HG02763 (cell line): ENCODE measurements around the gene R3HDM2.

Experiments
- ATAC-seq: cut with Tn5 transposase; IDR thresholded peaks from one replicate; pipeline ENCODE4 v1.9.1; 2021; ENCODE audit warnings: mild to moderate bottlenecking, moderate library complexity; ENCODE audit not compliant: unreplicated experiment

The R3HDM2 gene

GRCh38 chr12:57430931-57431566 lies at the start of gene R3HDM2:
R3HDM2 (minus strand) TSS chr12:57431043; CDS start chr12:57310428, 120,615 bp downstream.
- ATAC-seq: peak; percentile 93

- no peak for ATAC-seq
Observed at GRCh38 chr12:57479376-57480115, 48.7 kb upstream of the R3HDM2 start, which contains the start of gene ARHGAP9. ARHGAP9 (minus strand) TSS chr12:57479866; CDS start chr12:57479406, 460 bp downstream.

- no peak for ATAC-seq
Observed at GRCh38 chr12:57479043-57479375, 48.2 kb upstream of the R3HDM2 start.

- ATAC-seq: peak; percentile 37
Observed at GRCh38 chr12:57477710-57478681, 47.2 kb upstream of the R3HDM2 start.

- ATAC-seq: no peak
Observed at GRCh38 chr12:57476993-57477709, 46.3 kb upstream of the R3HDM2 start.

GRCh38 chr12:57476162-57476992 lies 45.5 kb upstream of the R3HDM2 start:
- ATAC-seq: peak; percentile 30

- no peak for ATAC-seq
Observed at GRCh38 chr12:57475271-57476161, 44.7 kb upstream of the R3HDM2 start.

- ATAC-seq: no peak
Observed at GRCh38 chr12:57474862-57475261, 44.0 kb upstream of the R3HDM2 start.

- no peak for ATAC-seq
Observed at GRCh38 chr12:57474430-57474829, 43.6 kb upstream of the R3HDM2 start.

- no peak for ATAC-seq
Observed at GRCh38 chr12:57473886-57474285, 43.0 kb upstream of the R3HDM2 start.

GRCh38 chr12:57473392-57473791 lies 42.5 kb upstream of the R3HDM2 start:
- ATAC-seq: no peak

GRCh38 chr12:57472391-57472790 lies 41.5 kb upstream of the R3HDM2 start:
- ATAC-seq: no peak

- ATAC-seq: no peak
Observed at GRCh38 chr12:57471661-57472060, 40.8 kb upstream of the R3HDM2 start.

- ATAC-seq: no peak
Observed at GRCh38 chr12:57470970-57471656, 40.3 kb upstream of the R3HDM2 start.

GRCh38 chr12:57470286-57470969 lies 39.6 kb upstream of the R3HDM2 start:
- ATAC-seq: no peak

GRCh38 chr12:57469296-57470164 lies 38.7 kb upstream of the R3HDM2 start:
- ATAC-seq: no peak

- no peak for ATAC-seq
Observed at GRCh38 chr12:57467915-57468314, 37.1 kb upstream of the R3HDM2 start.
